Loucy (cell line): ENCODE data around the gene CHRM1.

Experiments
- CTCF ChIP-seq: fragments of 200-600 bp; sonication (generic); conservative IDR thresholded peaks from 2 replicates; pipeline ENCODE4 v1.5.1; 2014; ENCODE audit warnings: mild to moderate bottlenecking, antibody characterized with exemption, low read length
- EZH2phosphoT487 ChIP-seq: fragments of 200-600 bp; IDR thresholded peaks from 2 replicates; pipeline ENCODE4 v1.6.1; 2018; ENCODE audit warnings: antibody characterized with exemption, mild to moderate bottlenecking, moderate library complexity, borderline replicate concordance

GRCh38 chr11:62923601-62924411 lies 2.6 kb upstream of the CHRM1 start:
- TF ChIP-seq CTCF (no peak), EZH2phosphoT487 (no peak)
